ENCODE data around the gene H2AZ2. TPM values are rescaled to one million over a fixed set of nuclear protein-coding genes. Genes with fewer than 3 reads are reported as not detected.

H2AZ2 gene
- total RNA-seq, 1 experiment from 2014 or later, result 354 TPM

GRCh38 chr7:44801890-44802289 lies 46.0 kb downstream of the H2AZ2 start:
- Histone ChIP-seq H3K36me3 (ENCODE audit: low read depth) (peaks cover 53% of the 10 kb centered on the region), H3K27ac (peak overlapping the region; percentile 57), H3K4me3 (no peak overlapping the region), H3K79me2 (ENCODE audit: low read depth) (peaks cover 48% of the 10 kb centered on the region), H3K9me3 (ENCODE audit: insufficient read depth, low read depth) (no peaks in the 10 kb centered on the region), H3K27me3 (ENCODE audit: insufficient read depth, low read depth) (no peaks in the 10 kb centered on the region), H4K20me1 (ENCODE audit: insufficient read depth) (peaks cover 74% of the 10 kb centered on the region), H3F3A (ENCODE audit: insufficient read depth, low read depth) (peaks cover 97% of the 10 kb centered on the region), H3K4me1 (replicated peaks; ENCODE audit: insufficient read depth) (peaks cover 46% of the 10 kb centered on the region), H3K9me2 (ENCODE audit: insufficient read depth) (no peaks in the 10 kb centered on the region), H2AFZ (no peak overlapping the region), H3K4me2 (no peak overlapping the region)
- intact Hi-C loops (cut with micrococcal nuclease; ENCODE audit: unreplicated experiment), result no loop called here
- ChIA-PET POLR2A (ENCODE audit: unreplicated experiment) (interaction anchor here (0.5 to 0.8 kb wide), 2 partner anchors 54 to 162 kb away, joined by 3 to 9 read pairs; no protein-coding TSS in a partner anchor), CTCF (no interaction called here)
- DNase-seq, result peak in 1 of 2 experiments; percentile 60
- no TSS peak for BruUV-seq (replicated peaks)
- TF ChIP-seq CTCF (conservative IDR thresholded peaks at IDR 0.05) (no peak), EZH2 (IDR thresholded peaks at IDR 0.05; ENCODE audit: low read depth) (no peak)

- peak overlapping the region; percentile 28 for H3K27ac ChIP-seq
- intact Hi-C loops (cut with micrococcal nuclease; ENCODE audit: unreplicated experiment), result loop anchor here (10.0 kb wide), 1 partner anchor 115 kb away; no protein-coding TSS in a partner anchor
- CTCF ChIA-PET, result no interaction called here
- peaks cover 90% of the 10 kb centered on the region for H3F3A ChIP-seq (ENCODE audit: insufficient read depth, low read depth)
- BruUV-seq (replicated peaks), result no TSS peak
- peaks cover 64% of the 10 kb centered on the region for H3K79me2 ChIP-seq (ENCODE audit: low read depth)
- H3K4me3 ChIP-seq, result no peak overlapping the region
- H2AFZ ChIP-seq, result no peak overlapping the region
- no peak for DNase-seq
- H4K20me1 ChIP-seq (ENCODE audit: insufficient read depth), result peaks cover 74% of the 10 kb centered on the region
- TF ChIP-seq EZH2 (IDR thresholded peaks at IDR 0.05; ENCODE audit: low read depth), result no peak
- TF ChIP-seq CTCF (conservative IDR thresholded peaks at IDR 0.05), result no peak
- H3K9me3 ChIP-seq (ENCODE audit: insufficient read depth, low read depth), result no peaks in the 10 kb centered on the region
- peak overlapping the region; percentile 96 for H3K4me2 ChIP-seq
- H3K36me3 ChIP-seq (ENCODE audit: low read depth), result peaks cover 53% of the 10 kb centered on the region
- peaks cover 42% of the 10 kb centered on the region for H3K4me1 ChIP-seq (replicated peaks; ENCODE audit: insufficient read depth)
- H3K9me2 ChIP-seq (ENCODE audit: insufficient read depth), result no peaks in the 10 kb centered on the region
- no peaks in the 10 kb centered on the region for H3K27me3 ChIP-seq (ENCODE audit: insufficient read depth, low read depth)
- POLR2A ChIA-PET (ENCODE audit: unreplicated experiment), result no interaction called here
These were observed 47.9 kb downstream of the H2AZ2 start for GRCh38 chr7:44799939-44800338.

- no TSS peak for BruUV-seq (replicated peaks)
- peak overlapping the region; percentile 67 for H3K4me3 ChIP-seq
- peaks cover 88% of the 10 kb centered on the region for H3F3A ChIP-seq (ENCODE audit: insufficient read depth, low read depth)
- H3K9me3 ChIP-seq (ENCODE audit: insufficient read depth, low read depth), result no peaks in the 10 kb centered on the region
- intact Hi-C loops (cut with micrococcal nuclease; ENCODE audit: unreplicated experiment), result loop anchor here (10.0 kb wide), 1 partner anchor 114 kb away; no protein-coding TSS in a partner anchor
- no peak for TF ChIP-seq EZH2 (IDR thresholded peaks at IDR 0.05; ENCODE audit: low read depth)
- TF ChIP-seq CTCF (conservative IDR thresholded peaks at IDR 0.05), result no peak
- H3K9me2 ChIP-seq (ENCODE audit: insufficient read depth), result no peaks in the 10 kb centered on the region
- peaks cover 64% of the 10 kb centered on the region for H4K20me1 ChIP-seq (ENCODE audit: insufficient read depth)
- ChIA-PET POLR2A (ENCODE audit: unreplicated experiment) (interaction anchor here (0.6 to 1.2 kb wide), 6 partner anchors 29 to 193 kb away, joined by 3 to 5 read pairs (median 4); partner anchors contain the start of gene OGDH), CTCF (interaction anchor here (0.6 kb wide), 1 partner anchor 60 kb away, joined by 3 read pairs; no protein-coding TSS in a partner anchor)
- H3K27ac ChIP-seq, result peak overlapping the region; percentile 93
- H3K27me3 ChIP-seq (ENCODE audit: insufficient read depth, low read depth), result no peaks in the 10 kb centered on the region
- H3K36me3 ChIP-seq (ENCODE audit: low read depth), result peaks cover 53% of the 10 kb centered on the region
- peak overlapping the region; percentile 96 for H3K4me2 ChIP-seq
- no peak overlapping the region for H2AFZ ChIP-seq
- H3K79me2 ChIP-seq (ENCODE audit: low read depth), result peaks cover 69% of the 10 kb centered on the region
- DNase-seq, result no peak
- H3K4me1 ChIP-seq (replicated peaks; ENCODE audit: insufficient read depth), result peaks cover 30% of the 10 kb centered on the region
These were observed 49.1 kb downstream of the H2AZ2 start for GRCh38 chr7:44798649-44799305.

Measured in PC-9 (cell line).